ENCODE data around the gene WNT7B. TPM values are rescaled to one million over a fixed set of nuclear protein-coding genes. Genes with fewer than 3 reads are reported as not detected.

WNT7B gene
- polyA plus RNA-seq, 2 donors: 6.6 to 6.8 TPM

DNA sequence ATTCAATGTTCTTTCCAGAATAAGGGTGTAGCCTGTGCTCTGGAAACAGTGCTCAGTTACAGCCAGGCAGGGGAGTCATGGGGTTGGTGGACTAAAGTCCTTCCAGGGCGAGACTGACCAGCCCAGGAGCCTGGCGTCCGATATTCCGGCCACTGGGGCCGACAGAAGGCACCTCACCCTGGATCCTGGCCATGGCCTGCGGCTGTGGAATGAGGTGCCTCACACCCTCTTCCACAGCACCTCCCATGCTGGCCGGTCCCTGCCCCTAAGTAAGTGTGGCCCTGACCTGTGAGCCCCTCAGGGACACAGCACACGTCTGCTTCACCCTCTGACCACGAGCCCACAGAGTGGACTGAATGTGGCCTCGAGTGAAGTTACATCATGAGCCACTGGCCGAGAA, 50.5 kb downstream of the WNT7B start:
- 86 to 89% methylated on average over 11 of the region's 11 CpGs for WGBS, 2 donors
- H3K9me3 ChIP-seq (ENCODE audit: control insufficient read depth in 2 of 2, insufficient read depth in 1 of 2, low read depth in 1 of 2, low read length in 1 of 2): no peaks in the 10 kb centered on the region
- no peak overlapping the region for H3K4me3 ChIP-seq (ENCODE audit: low read depth in 1 of 2, low read length in 2 of 2)
- peaks cover 0 to 4% of the 10 kb centered on the region in 2 donors for H3K36me3 ChIP-seq (ENCODE audit: control insufficient read depth in 2 of 2, insufficient read depth in 2 of 2, low read length in 1 of 2)
- H3K27ac ChIP-seq (ENCODE audit: low read depth in 2 of 2, low read length in 1 of 2): no peak overlapping the region
- no peaks in the 10 kb centered on the region for H3K4me1 ChIP-seq (ENCODE audit: control insufficient read depth in 2 of 2, insufficient read depth in 2 of 2, low read length in 1 of 2)
- H3K27me3 ChIP-seq (ENCODE audit: control insufficient read depth in 1 of 2, insufficient read depth in 2 of 2, low read length in 2 of 2): no peaks in the 10 kb centered on the region

DNA sequence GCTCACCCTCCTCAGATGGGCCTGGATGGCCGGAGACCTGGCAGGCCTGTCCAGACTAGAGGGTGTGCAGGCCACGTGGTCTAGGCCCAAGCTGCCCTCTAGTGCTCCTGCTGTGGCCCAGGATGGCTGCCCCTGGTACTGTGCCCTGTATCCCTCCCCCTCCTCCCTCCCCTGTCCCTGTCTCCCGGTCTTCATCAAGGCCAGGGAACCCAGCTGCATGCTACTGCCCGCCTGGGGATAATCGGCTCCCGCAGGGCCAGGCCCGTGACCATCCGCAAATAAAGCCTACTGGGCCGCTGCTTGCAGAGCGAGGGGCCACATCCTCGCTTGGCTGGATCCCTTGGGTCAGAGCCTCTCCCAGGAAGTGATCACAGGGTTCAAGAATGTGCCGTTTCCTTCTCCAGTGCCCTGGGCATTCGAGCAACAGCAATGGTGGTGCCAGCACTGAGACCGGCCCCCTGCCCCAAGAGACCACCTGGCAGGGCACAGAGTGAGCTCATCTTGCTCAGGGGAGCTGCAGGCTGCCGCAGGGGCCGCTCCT, 51.1 kb downstream of the WNT7B start:
- Histone ChIP-seq H3K4me1 (ENCODE audit: control insufficient read depth in 2 of 2, insufficient read depth in 2 of 2, low read length in 1 of 2) (no peaks in the 10 kb centered on the region), H3K4me3 (ENCODE audit: low read depth in 1 of 2, low read length in 2 of 2) (no peak overlapping the region)
- WGBS, 2 donors: 80 to 81% methylated on average over 16 of the region's 16 CpGs

DNA sequence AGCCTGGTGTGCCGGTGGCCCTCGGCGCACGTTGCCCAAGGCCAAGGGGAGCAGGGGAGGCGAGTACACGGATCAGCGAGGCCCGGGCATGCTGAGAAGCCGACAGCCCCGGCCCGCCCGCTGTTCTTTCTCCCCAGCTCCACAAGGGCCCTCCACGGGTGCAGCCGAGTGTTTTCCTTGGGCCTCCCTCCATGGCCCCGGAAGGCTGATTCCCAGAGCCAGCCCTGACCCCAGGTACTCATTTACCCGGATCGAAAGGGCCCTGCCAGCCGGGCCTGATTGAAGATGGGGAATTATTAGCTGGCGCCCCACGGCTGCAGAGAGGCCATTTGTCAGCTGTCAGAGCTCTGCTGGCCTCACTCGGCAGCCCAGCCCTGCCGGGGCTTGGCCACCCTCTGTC, 53.1 kb downstream of the WNT7B start:
- 35 to 41% methylated on average over 21 to 22 of the region's 22 CpGs for WGBS, 2 donors
- no peaks in the 10 kb centered on the region for H3K9me3 ChIP-seq (ENCODE audit: control insufficient read depth in 2 of 2, insufficient read depth in 1 of 2, low read depth in 1 of 2, low read length in 1 of 2)

More for the DNA sequence above, 51.1 kb downstream of the WNT7B start:
- Histone ChIP-seq H3K27me3 (ENCODE audit: control insufficient read depth in 1 of 2, insufficient read depth in 2 of 2, low read length in 2 of 2) (no peaks in the 10 kb centered on the region), H3K36me3 (ENCODE audit: control insufficient read depth in 2 of 2, insufficient read depth in 2 of 2, low read length in 1 of 2) (peaks cover 0 to 4% of the 10 kb centered on the region in 2 donors), H3K9me3 (ENCODE audit: control insufficient read depth in 2 of 2, insufficient read depth in 1 of 2, low read depth in 1 of 2, low read length in 1 of 2) (no peaks in the 10 kb centered on the region), H3K27ac (ENCODE audit: low read depth in 2 of 2, low read length in 1 of 2) (no peak overlapping the region)

DNA sequence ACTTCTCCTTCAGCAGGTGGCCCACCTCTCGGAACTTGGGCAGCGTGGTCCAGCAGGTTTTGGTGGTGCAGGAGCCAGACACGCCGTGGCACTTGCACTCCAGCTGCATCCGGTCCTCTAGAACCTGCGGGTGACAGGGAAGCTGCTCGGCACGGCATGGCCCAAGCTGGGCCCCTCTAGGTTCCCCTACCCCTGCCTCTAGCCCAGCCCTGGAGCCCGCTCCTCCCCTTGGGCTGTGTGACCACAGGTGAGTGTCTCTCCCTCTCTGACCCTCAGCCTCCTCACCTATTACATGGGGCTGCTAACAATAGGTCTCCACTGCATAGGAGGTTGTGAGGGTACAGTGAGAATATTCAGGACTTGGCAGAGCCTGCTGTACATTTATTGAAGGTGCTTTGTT, 53.8 kb downstream of the WNT7B start:
- H3K4me1 ChIP-seq (ENCODE audit: control insufficient read depth in 2 of 2, insufficient read depth in 2 of 2, low read length in 1 of 2): peaks cover 0 to 12% of the 10 kb centered on the region in 2 donors
- H3K27ac ChIP-seq (ENCODE audit: low read depth in 2 of 2, low read length in 1 of 2): no peak overlapping the region
- no peak overlapping the region for H3K4me3 ChIP-seq (ENCODE audit: low read depth in 1 of 2, low read length in 2 of 2)
- no peaks in the 10 kb centered on the region for H3K9me3 ChIP-seq (ENCODE audit: control insufficient read depth in 2 of 2, insufficient read depth in 1 of 2, low read depth in 1 of 2, low read length in 1 of 2)
- H3K36me3 ChIP-seq (ENCODE audit: control insufficient read depth in 2 of 2, insufficient read depth in 2 of 2, low read length in 1 of 2): no peaks in the 10 kb centered on the region
- 91 to 92% methylated on average over 9 of the region's 9 CpGs for WGBS, 2 donors
- H3K27me3 ChIP-seq (ENCODE audit: control insufficient read depth in 1 of 2, insufficient read depth in 2 of 2, low read length in 2 of 2): no peaks in the 10 kb centered on the region

More for the DNA sequence above, 53.1 kb downstream of the WNT7B start:
- no peak overlapping the region for H3K4me3 ChIP-seq (ENCODE audit: low read depth in 1 of 2, low read length in 2 of 2)
- H3K27me3 ChIP-seq (ENCODE audit: control insufficient read depth in 1 of 2, insufficient read depth in 2 of 2, low read length in 2 of 2): no peaks in the 10 kb centered on the region
- peaks cover 0 to 12% of the 10 kb centered on the region in 2 donors for H3K4me1 ChIP-seq (ENCODE audit: control insufficient read depth in 2 of 2, insufficient read depth in 2 of 2, low read length in 1 of 2)
- no peaks in the 10 kb centered on the region for H3K36me3 ChIP-seq (ENCODE audit: control insufficient read depth in 2 of 2, insufficient read depth in 2 of 2, low read length in 1 of 2)
- no peak overlapping the region for H3K27ac ChIP-seq (ENCODE audit: low read depth in 2 of 2, low read length in 1 of 2)

DNA sequence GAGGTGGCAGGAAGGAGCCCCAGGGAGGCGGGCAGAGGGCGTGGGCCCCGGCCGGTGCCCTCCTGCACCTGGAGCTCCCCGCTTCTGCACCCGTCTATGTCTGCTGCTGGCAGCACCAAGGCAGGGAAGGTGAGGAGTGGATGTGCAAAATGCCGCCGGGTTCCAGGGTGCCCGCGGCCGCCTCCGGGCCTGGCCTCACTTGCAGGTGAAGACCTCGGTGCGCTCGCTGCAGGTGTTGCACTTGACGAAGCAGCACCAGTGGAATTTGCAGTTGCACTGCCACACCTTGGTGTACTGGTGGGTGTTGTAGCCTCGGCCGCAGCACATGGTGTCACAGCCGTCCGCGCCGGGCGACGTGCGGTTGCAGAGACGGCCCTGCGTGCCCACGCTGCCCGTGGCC, 54.3 kb downstream of the WNT7B start:
- Histone ChIP-seq H3K27ac (ENCODE audit: low read depth in 2 of 2, low read length in 1 of 2) (no peak overlapping the region), H3K27me3 (ENCODE audit: control insufficient read depth in 1 of 2, insufficient read depth in 2 of 2, low read length in 2 of 2) (no peaks in the 10 kb centered on the region), H3K4me3 (ENCODE audit: low read depth in 1 of 2, low read length in 2 of 2) (no peak overlapping the region), H3K9me3 (ENCODE audit: control insufficient read depth in 2 of 2, insufficient read depth in 1 of 2, low read depth in 1 of 2, low read length in 1 of 2) (no peaks in the 10 kb centered on the region), H3K36me3 (ENCODE audit: control insufficient read depth in 2 of 2, insufficient read depth in 2 of 2, low read length in 1 of 2) (no peaks in the 10 kb centered on the region), H3K4me1 (ENCODE audit: control insufficient read depth in 2 of 2, insufficient read depth in 2 of 2, low read length in 1 of 2) (peaks cover 0 to 12% of the 10 kb centered on the region in 2 donors)
- 92 to 93% methylated on average over 27 to 29 of the region's 29 CpGs for WGBS, 2 donors

DNA sequence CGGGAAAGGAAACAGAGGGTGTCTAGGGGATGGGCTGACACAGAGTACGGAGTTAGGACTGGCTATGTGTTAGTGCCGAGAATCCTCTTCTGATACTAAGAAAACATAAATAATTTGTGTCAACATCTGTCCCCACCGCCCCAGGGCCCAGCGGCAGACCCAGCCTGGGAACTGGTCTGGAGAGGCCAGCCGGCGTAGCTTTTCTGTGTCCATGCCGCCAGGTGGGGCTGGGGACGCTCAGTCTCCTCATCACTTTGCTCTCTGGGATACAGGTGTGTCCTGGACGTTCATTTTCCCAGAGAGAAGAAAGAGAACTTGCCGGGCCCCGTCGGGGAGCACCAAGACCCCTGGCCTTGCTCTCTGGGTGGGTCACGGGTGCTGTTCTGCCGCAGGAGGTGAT, 54.7 kb downstream of the WNT7B start:
- H3K36me3 ChIP-seq (ENCODE audit: control insufficient read depth in 2 of 2, insufficient read depth in 2 of 2, low read length in 1 of 2): no peaks in the 10 kb centered on the region
- H3K9me3 ChIP-seq (ENCODE audit: control insufficient read depth in 2 of 2, insufficient read depth in 1 of 2, low read depth in 1 of 2, low read length in 1 of 2): no peaks in the 10 kb centered on the region
- 76 to 87% methylated on average over 15 of the region's 15 CpGs for WGBS, 2 donors
- H3K27ac ChIP-seq (ENCODE audit: low read depth in 2 of 2, low read length in 1 of 2): no peak overlapping the region
- peaks cover 0 to 12% of the 10 kb centered on the region in 2 donors for H3K4me1 ChIP-seq (ENCODE audit: control insufficient read depth in 2 of 2, insufficient read depth in 2 of 2, low read length in 1 of 2)
- H3K27me3 ChIP-seq (ENCODE audit: control insufficient read depth in 1 of 2, insufficient read depth in 2 of 2, low read length in 2 of 2): no peaks in the 10 kb centered on the region
- H3K4me3 ChIP-seq (ENCODE audit: low read depth in 1 of 2, low read length in 2 of 2): no peak overlapping the region

DNA sequence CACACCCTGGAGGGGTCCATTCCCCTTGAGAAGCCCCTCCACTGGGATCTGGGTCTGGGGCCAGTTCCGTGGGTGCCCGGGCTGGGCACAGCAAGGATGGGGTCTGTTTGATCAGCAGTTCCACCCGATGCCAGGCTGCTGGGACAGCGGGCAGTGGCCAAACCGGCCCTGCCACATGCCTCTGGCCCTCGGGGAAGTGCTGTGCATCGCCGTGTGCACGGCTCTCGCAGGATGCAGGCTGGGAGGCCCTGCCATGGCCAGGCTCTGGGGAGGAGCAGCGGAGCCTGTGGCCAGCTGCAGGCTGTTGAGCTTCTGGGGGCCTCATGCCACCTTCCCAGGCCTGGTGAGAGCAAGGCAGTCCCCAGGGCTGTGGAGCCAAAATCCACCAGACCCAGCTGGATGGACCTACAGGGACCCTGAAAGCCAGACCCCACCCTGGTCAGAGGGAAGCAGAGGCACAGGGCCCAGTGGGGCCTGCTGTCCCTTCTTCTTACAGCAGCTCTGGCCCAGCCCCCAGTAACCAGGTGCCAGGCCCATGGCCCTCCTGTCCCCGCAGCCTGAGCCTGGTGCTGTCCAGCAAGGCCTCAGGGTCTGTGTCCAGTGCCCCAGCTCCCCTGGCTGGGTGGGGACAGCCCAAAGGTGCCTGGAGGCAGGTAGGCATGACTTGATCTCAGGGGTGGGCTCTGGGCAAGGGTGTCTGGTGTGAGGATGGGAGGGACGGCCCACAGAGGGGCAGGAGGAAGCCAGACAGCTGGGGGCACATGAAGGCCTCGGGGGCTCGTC, 57.3 kb downstream of the WNT7B start:
- Histone ChIP-seq H3K9me3 (ENCODE audit: control insufficient read depth in 2 of 2, insufficient read depth in 1 of 2, low read depth in 1 of 2, low read length in 1 of 2) (peaks cover under 1 to 2% of the 10 kb centered on the region in 2 donors), H3K27me3 (ENCODE audit: control insufficient read depth in 1 of 2, insufficient read depth in 2 of 2, low read length in 2 of 2) (no peaks in the 10 kb centered on the region), H3K4me1 (ENCODE audit: control insufficient read depth in 2 of 2, insufficient read depth in 2 of 2, low read length in 1 of 2) (peaks cover 0 to 12% of the 10 kb centered on the region in 2 donors), H3K27ac (ENCODE audit: low read depth in 2 of 2, low read length in 1 of 2) (peak overlapping the region in 1 of 2 donors; percentile 35), H3K4me3 (ENCODE audit: low read depth in 1 of 2, low read length in 2 of 2) (no peak overlapping the region), H3K36me3 (ENCODE audit: control insufficient read depth in 2 of 2, insufficient read depth in 2 of 2, low read length in 1 of 2) (no peaks in the 10 kb centered on the region)
- WGBS, 2 donors: 59 to 63% methylated on average over 15 of the region's 15 CpGs

DNA sequence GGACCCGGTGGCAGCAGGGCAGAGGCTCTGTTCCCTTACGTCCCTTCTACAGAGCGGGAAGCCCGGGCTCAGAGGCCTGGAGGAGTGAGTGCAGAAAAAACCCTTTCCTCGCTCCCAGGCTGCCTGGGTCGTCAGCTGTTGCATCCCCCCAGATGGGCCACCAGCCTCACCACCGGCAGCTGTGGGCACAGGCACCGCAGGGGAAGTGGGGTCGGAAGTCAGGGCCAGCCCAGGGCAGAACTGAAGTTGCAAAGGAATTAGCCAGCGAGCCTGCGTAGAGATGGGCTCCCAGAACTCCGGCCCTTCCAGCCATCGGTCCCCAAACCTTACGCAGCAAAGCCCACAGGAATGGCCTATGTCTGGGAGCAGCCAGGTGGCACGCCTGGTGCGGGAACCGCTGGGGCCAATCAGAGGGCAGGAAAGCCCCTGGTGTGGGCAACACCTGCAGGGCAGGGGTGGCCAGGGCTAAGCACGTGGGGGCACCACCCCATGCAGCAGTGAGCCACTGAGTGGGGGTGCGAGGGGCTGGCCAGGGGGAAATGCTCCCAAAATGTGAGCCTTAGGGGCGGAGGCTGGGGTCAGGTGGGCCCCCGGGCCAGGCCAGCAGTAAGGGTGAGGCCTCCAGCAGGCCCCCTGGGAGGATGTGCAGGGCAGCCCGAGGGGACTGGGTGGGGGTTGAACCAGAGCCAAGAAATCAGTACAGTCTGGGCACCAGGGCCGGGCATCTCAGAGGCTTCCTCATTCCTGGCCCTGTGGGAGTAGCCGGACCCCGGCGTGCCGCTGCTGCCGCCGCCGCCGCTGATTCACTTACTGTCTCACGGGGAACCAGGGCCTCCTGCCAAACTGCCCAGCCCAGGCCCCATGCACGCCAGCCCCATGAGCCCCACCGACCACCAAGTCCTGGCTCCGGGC, 58.2 kb downstream of the WNT7B start:
- 63 to 68% methylated on average over 35 of the region's 35 CpGs for whole genome bisulfite sequencing, 2 donors
- peaks cover 0 to 12% of the 10 kb centered on the region in 2 donors for H3K4me1 ChIP-seq (ENCODE audit: control insufficient read depth in 2 of 2, insufficient read depth in 2 of 2, low read length in 1 of 2)
- H3K36me3 ChIP-seq (ENCODE audit: control insufficient read depth in 2 of 2, insufficient read depth in 2 of 2, low read length in 1 of 2): no peaks in the 10 kb centered on the region
- no peaks in the 10 kb centered on the region for H3K27me3 ChIP-seq (ENCODE audit: control insufficient read depth in 1 of 2, insufficient read depth in 2 of 2, low read length in 2 of 2)
- peaks cover 2 to 9% of the 10 kb centered on the region in 2 donors for H3K9me3 ChIP-seq (ENCODE audit: control insufficient read depth in 2 of 2, insufficient read depth in 1 of 2, low read depth in 1 of 2, low read length in 1 of 2)
- peak overlapping the region in 1 of 2 donors; percentile 35 for H3K27ac ChIP-seq (ENCODE audit: low read depth in 2 of 2, low read length in 1 of 2)
- no peak overlapping the region for H3K4me3 ChIP-seq (ENCODE audit: low read depth in 1 of 2, low read length in 2 of 2)

DNA sequence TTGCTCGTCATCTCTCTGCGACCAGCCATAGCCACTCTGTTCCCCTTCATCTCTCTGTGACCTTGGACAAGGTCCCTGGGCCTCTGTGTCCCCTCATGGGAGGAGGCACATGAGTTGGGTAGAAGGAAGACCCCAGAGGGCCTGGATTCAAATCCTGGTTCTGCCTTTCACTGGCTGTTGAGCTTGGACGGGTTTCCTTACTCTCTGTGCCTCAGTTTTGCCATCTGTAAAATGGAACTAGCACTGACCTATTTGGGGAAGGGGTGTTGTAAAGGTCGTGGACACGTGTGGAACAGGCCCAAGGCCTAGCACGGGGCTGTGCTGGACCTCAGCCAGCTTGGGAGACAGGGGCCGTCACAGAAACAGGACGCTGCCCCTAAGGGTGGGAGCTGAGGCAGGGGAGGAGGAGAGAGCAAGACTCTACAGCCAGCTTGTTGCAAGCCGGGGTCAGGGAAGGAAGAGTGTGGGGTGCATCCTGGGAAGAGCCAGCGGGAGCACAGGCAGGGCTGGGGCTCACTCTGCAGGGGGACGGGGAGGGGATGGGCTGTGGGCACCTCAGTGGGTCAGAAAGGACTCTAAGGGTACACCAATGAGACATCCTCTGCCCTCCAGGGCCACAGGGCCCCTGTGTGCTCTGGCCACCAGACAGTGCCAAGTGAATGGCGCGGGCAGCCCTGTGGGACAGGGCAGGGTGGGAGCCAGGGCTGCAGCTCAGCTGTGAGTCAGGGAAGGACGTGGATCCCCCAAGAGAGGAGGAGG, 59.1 kb downstream of the WNT7B start:
- Histone ChIP-seq H3K4me3 (ENCODE audit: low read depth in 1 of 2, low read length in 2 of 2) (no peak overlapping the region), H3K9me3 (ENCODE audit: control insufficient read depth in 2 of 2, insufficient read depth in 1 of 2, low read depth in 1 of 2, low read length in 1 of 2) (peaks cover 2 to 9% of the 10 kb centered on the region in 2 donors), H3K27ac (ENCODE audit: low read depth in 2 of 2, low read length in 1 of 2) (no peak overlapping the region), H3K4me1 (ENCODE audit: control insufficient read depth in 2 of 2, insufficient read depth in 2 of 2, low read length in 1 of 2) (peaks cover 2 to 12% of the 10 kb centered on the region in 2 donors), H3K36me3 (ENCODE audit: control insufficient read depth in 2 of 2, insufficient read depth in 2 of 2, low read length in 1 of 2) (no peaks in the 10 kb centered on the region), H3K27me3 (ENCODE audit: control insufficient read depth in 1 of 2, insufficient read depth in 2 of 2, low read length in 2 of 2) (no peaks in the 10 kb centered on the region)
- 70 to 76% methylated on average over 14 of the region's 14 CpGs for WGBS, 2 donors

Measured in esophagus (tissue), 2 donors.